Activated CD8-positive, alpha-beta T cell treated with anti-CD3 and anti-CD28 coated beads for 36 hours (primary cell): ENCODE measurements around the gene SACM1L. TPM values are rescaled to one million over a fixed set of nuclear protein-coding genes. Genes with fewer than 3 reads are reported as not detected.
"Not testable (repeated sequence)": the region's sequence is repeated elsewhere in the genome, so short reads cannot be mapped to it uniquely, and the experiment has no call there.

Source experiments
- ATAC-seq: fragments of 200-7000 bp; cut with Tn5 transposase; one replicate; pipeline ENCODE4 v1.10.0; 2021; ENCODE audit warnings: mild to moderate bottlenecking, moderate library complexity
- CTCF ChIA-PET: fragments of 350-600 bp; sonication (Branson Sonifier 250); formaldehyde crosslinking; loops from one replicate; lab custom pipeline; 2021; ENCODE audit warnings: antibody characterized with exemption; lab: Charles Lee
- POLR2A ChIA-PET: fragments of 350-600 bp; sonication (Branson Sonifier 250); formaldehyde crosslinking; loops from one replicate; lab custom pipeline; 2021; ENCODE audit warnings: antibody characterized with exemption; lab: Charles Lee
- DNase-seq: peaks from one replicate; pipeline ENCODE4 v3.0.0-alpha.2; 2020
- H3K27ac Mint-ChIP-seq: one replicate; pipeline ENCODE4 v1.8.0; 2021; ENCODE audit warnings: mild to moderate bottlenecking, mixed read lengths
- H3K27me3 Mint-ChIP-seq: one replicate; pipeline ENCODE4 v1.8.0; 2021; ENCODE audit warnings: mixed read lengths
- H3K36me3 Mint-ChIP-seq: one replicate; pipeline ENCODE4 v1.8.0; 2021; ENCODE audit warnings: low read depth, mixed read lengths
- H3K4me1 Mint-ChIP-seq: one replicate; pipeline ENCODE4 v1.8.0; 2021; ENCODE audit warnings: low read depth, mixed read lengths
- H3K4me3 Mint-ChIP-seq: one replicate; pipeline ENCODE4 v1.8.0; 2021; ENCODE audit warnings: mild to moderate bottlenecking, moderate library complexity, mixed read lengths
- H3K9me3 Mint-ChIP-seq: one replicate; pipeline ENCODE4 v1.8.0; 2021; ENCODE audit warnings: mixed read lengths
- CTCF ChIP-seq: fragments of 200-600 bp; IDR thresholded peaks from one replicate; pipeline ENCODE4 v1.8.0; 2022; ENCODE audit warnings: antibody characterized with exemption, mild to moderate bottlenecking
- intact Hi-C: fragments of 100-400 bp; cut with micrococcal nuclease; formaldehyde crosslinking; loops from one replicate; pipeline ENCODE4 v1.10.0; 2022
- total RNA-seq, 2 experiments: library from RNA; stranded (reverse); gene quantifications; one replicate each; pipeline ENCODE4 v1.2.3, GENCODE V29; 2021

The SACM1L gene
- total RNA-seq, 2 experiments from 2014 or later: 52.6 to 56.0 TPM

GRCh38 chr3:45690336-45691035 is 1.3 kb downstream of the SACM1L start:
- Mint-ChIP-seq H3K4me1 (peaks cover 50% of the 10 kb centered on the region), H3K9me3 (no peaks in the 10 kb centered on the region), H3K4me3 (peak overlapping the region; percentile 81), H3K36me3 (peaks cover 42% of the 10 kb centered on the region), H3K27me3 (peaks cover 3% of the 10 kb centered on the region), H3K27ac (peak overlapping the region; percentile 95)
- ChIA-PET POLR2A (interaction anchor here (0.6 to 5.3 kb wide), 6 partner anchors 9 to 112 kb away, joined by 3 to 25 read pairs (median 5); partner anchors contain the start of gene LIMD1), CTCF (interaction anchor here (1.0 to 4.4 kb wide), 7 partner anchors 13 to 155 kb away, joined by 3 to 27 read pairs (median 6); no protein-coding TSS in a partner anchor)
- intact Hi-C loops: loop anchor here (10.0 kb wide), 1 partner anchor 224 kb away; no protein-coding TSS in a partner anchor
- peak; percentile 48 for DNase-seq
- peak; percentile 13 for TF ChIP-seq CTCF
- ATAC-seq: no peak

- Mint-ChIP-seq H3K9me3 (no peaks in the 10 kb centered on the region), H3K4me3 (peak overlapping the region; percentile 81), H3K4me1 (peaks cover 59% of the 10 kb centered on the region), H3K27me3 (peaks cover 3% of the 10 kb centered on the region), H3K36me3 (peaks cover 54% of the 10 kb centered on the region), H3K27ac (peak overlapping the region; percentile 95)
- CTCF ChIA-PET: interaction anchor here (0.6 to 1.3 kb wide), 2 partner anchors 16 to 33 kb away, joined by 3 read pairs; no protein-coding TSS in a partner anchor
- TF ChIP-seq CTCF: no peak
- no peak for DNase-seq
- no peak for ATAC-seq
- POLR2A ChIA-PET: interaction anchor here (0.6 to 5.3 kb wide), 3 partner anchors 15 to 480 kb away, joined by 3 to 25 read pairs (median 6); no protein-coding TSS in a partner anchor
- intact Hi-C loops: loop anchor here (10.0 kb wide), 1 partner anchor 223 kb away; no protein-coding TSS in a partner anchor
Observed at GRCh38 chr3:45691842-45692241, 2.6 kb downstream of the SACM1L start.

- Mint-ChIP-seq H3K4me1 (peaks cover 61% of the 10 kb centered on the region), H3K4me3 (peak overlapping the region; percentile 81), H3K36me3 (peaks cover 57% of the 10 kb centered on the region), H3K9me3 (no peaks in the 10 kb centered on the region), H3K27me3 (peaks cover 3% of the 10 kb centered on the region), H3K27ac (peak overlapping the region; percentile 95)
- DNase-seq: no peak
- ChIA-PET CTCF (interaction anchor here (2.2 to 3.6 kb wide), 3 partner anchors 10 to 33 kb away, joined by 6 to 20 read pairs (median 14); no protein-coding TSS in a partner anchor), POLR2A (interaction anchor here (1.0 to 1.9 kb wide), 3 partner anchors 15 to 27 kb away, joined by 3 to 8 read pairs (median 4); no protein-coding TSS in a partner anchor)
- TF ChIP-seq CTCF: no peak
- ATAC-seq: no peak
- intact Hi-C loops: loop anchor here (10.0 kb wide), 1 partner anchor 222 kb away; no protein-coding TSS in a partner anchor
Observed at GRCh38 chr3:45692866-45693265, 3.7 kb downstream of the SACM1L start.

GRCh38 chr3:45693941-45694521 is 4.8 kb downstream of the SACM1L start:
- ATAC-seq (peak; percentile 54), DNase-seq (peak; percentile 76)
- peaks cover 57% of the 10 kb centered on the region for H3K36me3 Mint-ChIP-seq
- peaks cover under 1% of the 10 kb centered on the region for H3K27me3 Mint-ChIP-seq
- H3K27ac Mint-ChIP-seq: peak overlapping the region; percentile 95
- no peaks in the 10 kb centered on the region for H3K9me3 Mint-ChIP-seq
- CTCF ChIA-PET: interaction anchor here (0.6 to 3.6 kb wide), 7 partner anchors 9 to 894 kb away, joined by 3 to 20 read pairs (median 4); no protein-coding TSS in a partner anchor
- H3K4me1 Mint-ChIP-seq: peaks cover 63% of the 10 kb centered on the region
- intact Hi-C loops: loop anchor here (10.0 kb wide), 1 partner anchor 221 kb away; no protein-coding TSS in a partner anchor
- TF ChIP-seq CTCF: no peak
- POLR2A ChIA-PET: interaction anchor here (0.7 to 1.9 kb wide), 8 partner anchors 9 to 184 kb away, joined by 3 to 8 read pairs (median 4); no protein-coding TSS in a partner anchor
- peak overlapping the region; percentile 69 for H3K4me3 Mint-ChIP-seq

- Mint-ChIP-seq H3K4me1 (peaks cover 71% of the 10 kb centered on the region), H3K4me3 (peak overlapping the region; percentile 69), H3K36me3 (peaks cover 61% of the 10 kb centered on the region), H3K27ac (peak overlapping the region; percentile 95)
- DNase-seq, H3K9me3 Mint-ChIP-seq, ATAC-seq, H3K27me3 Mint-ChIP-seq: not testable (repeated sequence)
- POLR2A ChIA-PET: interaction anchor here (0.6 to 1.3 kb wide), 4 partner anchors 8 to 383 kb away, joined by 3 to 6 read pairs (median 4); no protein-coding TSS in a partner anchor
- CTCF ChIA-PET: interaction anchor here (1.2 to 3.6 kb wide), 4 partner anchors 7 to 35 kb away, joined by 3 to 20 read pairs (median 10); no protein-coding TSS in a partner anchor
- intact Hi-C loops: loop anchor here (10.0 kb wide), 1 partner anchor 220 kb away; no protein-coding TSS in a partner anchor
Observed at GRCh38 chr3:45695166-45695565, 6.0 kb downstream of the SACM1L start.
